Stimulated activated CD4-positive, alpha-beta T cell treated with anti-CD3 and anti-CD28 coated beads, TNF-alpha, amount 100 ng/mL, for 1 hour (primary cell): ENCODE measurements around the gene PATJ.
"Not testable (repeated sequence)": the region's sequence is repeated elsewhere in the genome, so short reads cannot be mapped to it uniquely, and the experiment has no call there.

ENCODE experiments used
- DNase-seq, 3 donors: peaks; one replicate each; pipeline ENCODE4 v3.0.0-alpha.2; 2020; ENCODE audit warnings: low read depth in 3 of 3, low spot score in 1 of 3

Gene PATJ

DNA sequence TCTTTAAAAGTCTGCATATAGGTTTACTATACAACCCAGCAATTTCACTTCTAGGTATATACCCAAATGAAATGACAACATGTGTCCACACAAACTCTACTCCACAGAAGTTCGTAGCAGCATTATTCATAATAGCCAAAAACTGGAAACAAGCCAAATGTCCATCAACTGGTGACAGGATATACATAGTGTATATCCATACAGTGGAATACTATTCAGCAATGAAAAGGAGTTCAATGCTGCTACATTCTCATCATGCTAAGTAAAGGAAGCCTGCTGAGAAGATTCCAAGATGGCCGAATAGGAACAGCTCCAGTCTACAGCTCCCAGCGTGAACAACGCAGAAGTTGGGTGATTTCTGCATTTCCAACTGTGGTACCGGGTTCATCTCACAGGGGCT, 200.6 kb downstream of the PATJ start:
- DNase-seq, result no peak

DNA sequence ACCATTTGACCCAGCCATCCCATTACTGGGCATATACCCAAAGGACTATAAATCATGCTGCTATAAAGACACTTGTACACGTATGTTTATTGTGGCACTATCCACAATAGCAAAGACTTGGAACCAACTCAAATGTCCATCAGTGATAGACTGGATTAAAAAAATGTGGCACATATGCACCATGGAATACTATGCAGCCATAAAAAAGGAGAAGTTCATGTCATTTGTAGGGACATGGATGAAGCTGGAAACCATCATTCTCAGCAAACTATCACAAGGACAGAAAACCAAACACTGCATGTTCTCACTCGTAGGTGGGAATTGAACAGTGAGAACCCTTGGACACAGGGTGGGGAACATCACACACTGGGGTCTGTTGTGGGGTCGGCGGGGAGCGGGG, 206.4 kb downstream of the PATJ start:
- not testable (repeated sequence) for DNase-seq

GRCh38 chr1:61950418-61950817, 208.1 kb downstream of the PATJ start:
- no peak for DNase-seq

DNA sequence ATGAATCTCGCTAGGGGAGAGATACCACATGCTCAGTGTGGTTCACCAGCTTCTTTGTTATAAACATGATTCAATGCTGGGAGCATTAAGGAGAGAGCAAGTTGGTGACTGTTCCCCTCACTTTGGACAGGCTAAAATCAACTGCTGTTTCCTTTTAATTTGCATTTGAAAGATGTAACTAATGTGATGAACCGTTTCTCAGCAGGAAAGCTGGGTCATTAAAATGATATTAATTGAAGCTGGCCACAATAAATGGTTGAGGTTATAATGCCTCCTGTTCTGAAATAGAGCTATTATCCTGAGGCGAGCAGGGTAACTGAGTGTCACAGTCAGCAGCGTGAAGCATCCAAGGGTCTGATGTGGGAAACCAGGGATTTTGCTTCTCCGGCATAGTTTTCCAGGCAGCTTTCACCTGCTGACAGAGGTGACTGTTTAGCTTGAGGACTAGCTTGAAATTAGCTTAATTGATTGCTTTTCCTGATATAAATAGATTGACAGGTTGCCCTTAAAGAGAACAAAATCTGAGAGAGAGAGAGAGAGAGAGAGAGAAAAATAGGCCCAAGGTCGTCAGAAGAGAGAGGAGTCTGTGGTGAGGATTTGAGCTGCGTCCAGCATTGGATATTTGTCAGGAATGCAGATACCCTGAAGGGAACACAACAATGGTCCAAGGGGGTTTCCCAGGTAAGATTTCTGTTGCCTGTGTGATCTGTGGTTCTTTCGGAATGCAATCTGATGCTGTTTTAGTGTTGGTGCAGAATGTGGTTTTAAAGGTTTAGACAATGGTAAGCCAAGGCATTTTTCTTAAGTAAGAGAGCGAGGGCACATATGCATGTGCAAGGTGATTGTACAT, 209.7 kb downstream of the PATJ start:
- no peak for DNase-seq

- DNase-seq, result no peak
Observed at GRCh38 chr1:61952675-61953074, 210.4 kb downstream of the PATJ start.

- no peak for DNase-seq
Observed at GRCh38 chr1:61953076-61953789, 211.0 kb downstream of the PATJ start.

GRCh38 chr1:61953790-61954150, 211.5 kb downstream of the PATJ start:
- DNase-seq, result no peak

DNA sequence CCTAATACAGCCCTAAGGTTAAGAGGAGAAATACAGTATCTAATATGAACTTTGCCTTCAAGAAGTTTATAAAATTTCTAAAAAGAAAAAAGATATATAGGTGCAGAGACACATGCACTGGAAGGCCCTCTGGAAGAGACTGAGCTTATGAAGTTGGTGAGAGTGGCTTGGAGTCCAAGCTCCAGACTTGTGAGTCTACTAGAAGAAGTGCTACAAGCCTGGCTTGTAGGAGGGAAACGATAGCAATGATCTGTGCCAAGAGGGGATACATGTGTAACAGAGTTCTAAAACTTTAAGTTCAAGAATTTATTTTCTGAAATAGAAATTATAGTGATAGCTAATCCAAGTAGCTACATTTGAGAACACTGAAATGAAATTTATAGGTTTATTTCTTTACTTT, 213.0 kb downstream of the PATJ start:
- DNase-seq, result no peak

GRCh38 chr1:61956016-61956645, 213.9 kb downstream of the PATJ start:
- DNase-seq, result no peak

GRCh38 chr1:61956784-61957183, 214.5 kb downstream of the PATJ start:
- no peak for DNase-seq

GRCh38 chr1:61961009-61961408, 218.7 kb downstream of the PATJ start:
- no peak for DNase-seq

- DNase-seq, result no peak
Observed at GRCh38 chr1:61962631-61963030, 220.4 kb downstream of the PATJ start.

DNA sequence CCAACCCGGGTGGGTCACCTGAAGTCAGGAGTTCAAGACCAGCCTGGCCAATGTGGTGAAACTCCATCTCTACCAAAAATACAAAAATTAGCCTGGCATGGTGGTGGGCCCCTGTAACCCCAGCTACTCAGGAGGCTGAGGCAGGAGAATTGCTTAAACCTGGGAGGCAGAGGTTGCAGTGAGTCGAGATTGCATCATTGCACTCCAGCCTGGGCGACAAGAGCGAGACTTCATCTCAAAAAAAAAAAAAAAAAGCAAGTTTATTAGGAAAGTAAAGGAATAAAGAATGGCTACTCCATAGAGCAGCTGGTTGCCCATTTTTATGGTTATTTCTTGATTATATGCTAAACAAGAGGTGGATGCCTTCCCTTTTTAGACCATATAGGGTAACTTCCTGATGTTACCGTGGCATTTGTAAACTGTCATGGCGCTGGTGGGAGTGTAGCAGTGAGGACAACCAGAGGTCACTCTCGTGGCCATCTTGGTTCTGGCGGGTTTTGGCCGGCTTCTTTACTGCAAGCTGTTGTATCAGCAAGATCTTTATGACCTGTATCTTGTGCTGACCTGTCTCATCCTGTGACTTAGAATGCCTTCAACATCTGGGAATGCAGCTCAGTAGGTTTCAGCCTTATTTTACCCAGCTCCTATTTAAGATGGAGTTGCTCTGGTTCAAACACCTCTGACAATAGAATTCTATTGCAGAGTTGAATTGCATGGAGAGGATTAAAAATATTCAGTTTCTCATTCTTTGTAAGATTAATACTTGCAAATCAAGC, 224.4 kb downstream of the PATJ start:
- not testable (repeated sequence) for DNase-seq

DNA sequence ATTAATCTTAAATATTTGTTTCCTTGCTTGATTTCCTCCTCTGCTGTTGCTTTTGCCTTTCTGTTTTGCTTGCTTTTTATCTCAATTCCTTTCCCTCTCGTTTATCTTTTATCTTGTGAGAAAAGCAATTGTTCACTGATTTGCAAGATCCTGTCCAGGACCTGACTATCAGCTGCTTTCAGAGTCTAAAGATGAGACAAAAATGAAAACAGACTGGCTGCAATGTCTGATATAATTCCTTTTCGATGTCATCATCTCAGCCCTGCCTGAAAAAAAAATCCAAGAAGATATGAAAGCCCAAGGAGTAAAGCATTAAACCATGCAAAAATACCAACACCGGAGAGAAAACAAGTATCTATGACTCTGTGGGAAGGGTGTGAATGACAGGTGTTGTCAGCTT, 225.5 kb downstream of the PATJ start:
- DNase-seq, result no peak

DNA sequence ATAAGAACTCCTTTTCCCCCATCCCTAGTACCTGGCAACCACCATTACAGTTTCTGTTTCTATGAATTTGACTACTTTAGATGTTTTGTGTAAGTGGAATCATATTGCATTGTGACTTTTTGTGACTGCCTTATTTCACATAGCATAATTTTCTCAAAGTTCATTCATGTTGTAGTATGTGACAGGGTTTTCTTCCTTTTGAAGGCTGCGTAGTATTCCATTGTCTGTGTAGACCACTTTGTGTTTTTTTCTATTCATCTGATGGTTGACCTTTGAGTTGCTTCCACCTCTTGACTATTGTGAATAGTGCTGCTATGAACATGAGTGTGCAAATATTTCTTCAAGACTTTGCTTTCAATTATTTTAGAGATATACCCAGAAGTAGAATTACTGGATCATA, 226.6 kb downstream of the PATJ start:
- DNase-seq, result no peak

- no peak for DNase-seq
Observed at GRCh38 chr1:61973100-61973837, 231.0 kb downstream of the PATJ start.

- no peak for DNase-seq
Observed at GRCh38 chr1:61975638-61976037, 233.4 kb downstream of the PATJ start.

DNA sequence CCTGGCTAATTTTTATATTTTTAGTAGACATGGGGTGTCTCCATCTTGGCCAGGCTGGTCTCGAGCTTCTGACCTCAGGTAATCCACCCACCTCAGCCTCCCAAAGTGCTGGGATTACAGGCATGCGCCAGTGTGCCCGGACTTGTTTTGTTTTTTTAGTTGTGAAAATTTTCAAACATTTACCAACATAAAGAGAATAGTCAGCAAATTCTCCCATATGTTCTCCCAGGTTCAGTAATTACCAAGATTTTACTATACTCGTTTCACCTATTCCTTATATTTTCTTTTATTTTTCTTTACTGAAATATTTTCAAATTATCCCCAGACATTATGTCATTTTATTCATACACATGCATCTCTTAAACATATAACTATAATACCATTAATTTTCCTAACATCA, 234.3 kb downstream of the PATJ start:
- DNase-seq, result no peak

DNA sequence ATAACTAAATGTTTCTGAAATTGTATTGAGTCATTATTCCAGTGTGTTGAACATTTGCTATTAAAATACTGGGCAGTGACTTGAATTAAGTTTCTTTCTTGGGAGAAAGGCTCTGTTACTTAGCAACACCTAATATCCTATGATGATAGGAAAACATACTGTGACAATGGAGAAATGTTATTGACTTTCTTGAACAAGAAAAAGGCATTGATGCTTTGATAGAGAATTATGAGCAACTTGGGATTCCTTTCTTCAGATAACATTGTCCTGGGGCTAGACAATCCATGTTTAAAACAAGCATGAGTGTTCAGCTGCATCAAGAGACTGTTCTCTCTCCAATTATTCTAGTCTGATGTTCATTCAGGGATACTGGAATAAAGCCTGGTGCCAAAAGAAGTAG, 236.5 kb downstream of the PATJ start:
- DNase-seq, result no peak

DNA sequence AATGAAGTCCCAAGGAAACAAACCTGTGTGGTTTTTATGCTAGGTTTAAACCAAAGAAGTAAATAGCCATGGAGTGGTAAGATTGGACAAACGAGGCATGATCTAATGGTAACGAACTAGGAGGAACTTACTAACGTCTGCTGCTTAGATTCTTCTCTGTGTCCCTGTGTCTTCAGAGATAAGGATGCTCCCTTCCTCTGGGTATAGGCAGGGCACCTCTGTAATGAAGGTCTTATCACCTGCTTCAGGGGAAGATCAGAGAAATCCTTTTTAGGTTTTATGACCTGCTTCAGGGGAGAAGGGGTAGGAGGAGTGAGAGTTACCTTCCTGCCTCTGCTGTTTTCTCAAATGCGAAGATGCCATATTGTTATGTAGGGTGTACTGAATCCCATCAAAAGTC, 237.4 kb downstream of the PATJ start:
- DNase-seq, result no peak

- no peak for DNase-seq
Observed at GRCh38 chr1:61980561-61980960, 238.3 kb downstream of the PATJ start.
